Mononuclear cell (primary cell): Measurements from ENCODE around the gene HOXB9. TPM values are rescaled to one million over a fixed set of nuclear protein-coding genes. Genes with fewer than 3 reads are reported as not detected.

ENCODE experiments used
- H3K27me3 ChIP-seq: 2 replicates; pipeline ENCODE4 v1.6.0; 2011; ENCODE audit warnings: low read length, control low read depth; ENCODE audit not compliant: insufficient read depth
- H3K4me1 ChIP-seq: 2 replicates; pipeline ENCODE4 v1.5.1; 2011; ENCODE audit warnings: mild to moderate bottlenecking, low read length, control low read depth; ENCODE audit not compliant: insufficient read depth
- H3K4me3 ChIP-seq: 2 replicates; pipeline ENCODE4 v1.5.1; 2011; ENCODE audit warnings: mild to moderate bottlenecking, low read length, moderate library complexity
- H3K9me3 ChIP-seq: 2 replicates; pipeline ENCODE4 v1.5.1; 2011; ENCODE audit warnings: low read depth, mild to moderate bottlenecking, control low read depth, low read length
- total RNA-seq: library from RNA; depleted of rRNA; stranded (reverse); fragments of >200 nt; gene quantifications from one replicate; pipeline ENCODE4 v1.2.3, GENCODE V29; 2012

The HOXB9 gene
- total RNA-seq, 1 donor = not detected

GRCh38 chr17:48631693-48632578 lies 5.8 kb upstream of the HOXB9 start:
- Histone ChIP-seq H3K27me3 (peaks cover 98% of the 10 kb centered on the region), H3K9me3 (no peaks in the 10 kb centered on the region), H3K4me3 (no peak overlapping the region), H3K4me1 (peaks cover 3% of the 10 kb centered on the region)

- Histone ChIP-seq H3K27me3 (peaks cover 94% of the 10 kb centered on the region), H3K4me1 (peaks cover 6% of the 10 kb centered on the region), H3K4me3 (no peak overlapping the region), H3K9me3 (no peaks in the 10 kb centered on the region)
Observed at GRCh38 chr17:48630925-48631692, 5.0 kb upstream of the HOXB9 start.

- H3K4me1 ChIP-seq = peaks cover 15% of the 10 kb centered on the region
Observed at GRCh38 chr17:48630009-48630924, 4.1 kb upstream of the HOXB9 start.

GRCh38 chr17:48629411-48629759 lies 3.2 kb upstream of the HOXB9 start:
- H3K27me3 ChIP-seq = peaks cover 93% of the 10 kb centered on the region
- no peak overlapping the region for H3K4me3 ChIP-seq
- H3K4me1 ChIP-seq = peaks cover 23% of the 10 kb centered on the region
- H3K9me3 ChIP-seq = no peaks in the 10 kb centered on the region

More at GRCh38 chr17:48630009-48630924, 4.1 kb upstream of the HOXB9 start:
- peaks cover 93% of the 10 kb centered on the region for H3K27me3 ChIP-seq
- no peaks in the 10 kb centered on the region for H3K9me3 ChIP-seq
- no peak overlapping the region for H3K4me3 ChIP-seq

GRCh38 chr17:48628649-48629410 lies 2.7 kb upstream of the HOXB9 start:
- Histone ChIP-seq H3K27me3 (peaks cover 93% of the 10 kb centered on the region), H3K9me3 (no peaks in the 10 kb centered on the region), H3K4me3 (no peak overlapping the region), H3K4me1 (peaks cover 23% of the 10 kb centered on the region)

GRCh38 chr17:48627623-48628521 lies 1.7 kb upstream of the HOXB9 start:
- Histone ChIP-seq H3K4me3 (no peak overlapping the region), H3K4me1 (peaks cover 23% of the 10 kb centered on the region), H3K27me3 (peaks cover 93% of the 10 kb centered on the region), H3K9me3 (no peaks in the 10 kb centered on the region)

GRCh38 chr17:48627118-48627597 lies 1.0 kb upstream of the HOXB9 start:
- Histone ChIP-seq H3K9me3 (no peaks in the 10 kb centered on the region), H3K4me3 (no peak overlapping the region), H3K4me1 (peaks cover 23% of the 10 kb centered on the region), H3K27me3 (peaks cover 93% of the 10 kb centered on the region)

GRCh38 chr17:48625495-48626244 lies 488 bp downstream of the HOXB9 start:
- Histone ChIP-seq H3K4me3 (no peak overlapping the region), H3K27me3 (peaks cover 94% of the 10 kb centered on the region), H3K4me1 (peaks cover 23% of the 10 kb centered on the region), H3K9me3 (no peaks in the 10 kb centered on the region)

GRCh38 chr17:48624544-48625494 lies 1.3 kb downstream of the HOXB9 start:
- Histone ChIP-seq H3K27me3 (peaks cover 94% of the 10 kb centered on the region), H3K9me3 (no peaks in the 10 kb centered on the region), H3K4me3 (no peak overlapping the region), H3K4me1 (peaks cover 23% of the 10 kb centered on the region)

GRCh38 chr17:48624118-48624517 lies 2.0 kb downstream of the HOXB9 start:
- H3K27me3 ChIP-seq = peaks cover 94% of the 10 kb centered on the region

GRCh38 chr17:48623583-48623982 lies 2.6 kb downstream of the HOXB9 start:
- H3K27me3 ChIP-seq = peaks cover 94% of the 10 kb centered on the region
- H3K9me3 ChIP-seq = no peaks in the 10 kb centered on the region
- no peak overlapping the region for H3K4me3 ChIP-seq
- H3K4me1 ChIP-seq = peaks cover 29% of the 10 kb centered on the region

More at GRCh38 chr17:48624118-48624517, 2.0 kb downstream of the HOXB9 start:
- no peak overlapping the region for H3K4me3 ChIP-seq
- H3K9me3 ChIP-seq = no peaks in the 10 kb centered on the region
- peaks cover 23% of the 10 kb centered on the region for H3K4me1 ChIP-seq

GRCh38 chr17:48622857-48623256 lies 3.3 kb downstream of the HOXB9 start:
- H3K4me1 ChIP-seq = peaks cover 34% of the 10 kb centered on the region
- no peaks in the 10 kb centered on the region for H3K9me3 ChIP-seq
- no peak overlapping the region for H3K4me3 ChIP-seq
- H3K27me3 ChIP-seq = peaks cover 94% of the 10 kb centered on the region
